Measurements from ENCODE around the gene MAP3K6.
"Not testable (repeated sequence)": the region's sequence is repeated elsewhere in the genome, so short reads cannot be mapped to it uniquely, and the experiment has no call there.

Gene MAP3K6

GRCh38 chr1:27395441-27396195 is 28.9 kb upstream of the MAP3K6 start:
- peak; percentile 82 for DNase-seq

GRCh38 chr1:27394925-27395324 is 28.2 kb upstream of the MAP3K6 start:
- no peak for DNase-seq

- DNase-seq = no peak
Observed at GRCh38 chr1:27394282-27394658, 27.5 kb upstream of the MAP3K6 start.

- no peak for DNase-seq
Observed at GRCh38 chr1:27393641-27394281, 27.0 kb upstream of the MAP3K6 start.

GRCh38 chr1:27392778-27393635 is 26.2 kb upstream of the MAP3K6 start:
- no peak for DNase-seq

- DNase-seq = peak; percentile 93
Observed at GRCh38 chr1:27392096-27392777, 25.5 kb upstream of the MAP3K6 start, which contains the start of gene GPR3. Gene GPR3, plus strand, starts transcription at chr1:27392622. Its CDS starts 1,177 bp downstream, at chr1:27393799.

- DNase-seq = peak; percentile 68
Observed at GRCh38 chr1:27391511-27392095, 24.8 kb upstream of the MAP3K6 start.

GRCh38 chr1:27388337-27389005 is 21.7 kb upstream of the MAP3K6 start:
- no peak for DNase-seq

GRCh38 chr1:27384797-27385196 is 18.0 kb upstream of the MAP3K6 start:
- DNase-seq = not testable (repeated sequence)

- no peak for DNase-seq
Observed at GRCh38 chr1:27383661-27384060, 16.9 kb upstream of the MAP3K6 start.

- DNase-seq = no peak
Observed at GRCh38 chr1:27383039-27383605, 16.4 kb upstream of the MAP3K6 start, which contains the start of gene CD164L2. Gene CD164L2, minus strand, starts transcription at chr1:27383333. Its CDS starts 94 bp downstream, at chr1:27383239.

GRCh38 chr1:27381969-27382762 is 15.4 kb upstream of the MAP3K6 start:
- no peak for DNase-seq

- no peak for DNase-seq
Observed at GRCh38 chr1:27380766-27381733, 14.3 kb upstream of the MAP3K6 start.

GRCh38 chr1:27380224-27380623 is 13.5 kb upstream of the MAP3K6 start:
- DNase-seq = no peak

- no peak for DNase-seq
Observed at GRCh38 chr1:27379564-27380122, 12.9 kb upstream of the MAP3K6 start.

GRCh38 chr1:27377760-27378495 is 11.2 kb upstream of the MAP3K6 start:
- DNase-seq = no peak

GRCh38 chr1:27374362-27375086 is 7.8 kb upstream of the MAP3K6 start, which contains the start of gene FCN3:
Gene FCN3, minus strand, starts transcription at chr1:27374824. Its CDS starts 6 bp downstream, at chr1:27374818.
- no peak for DNase-seq

All from left hindlimb (tissue), 1 donor.